HG02798 (cell line): ENCODE measurements around the gene ASMTL.
"Not testable (repeated sequence)": the region's sequence is repeated elsewhere in the genome, so short reads cannot be mapped to it uniquely, and the experiment has no call there.

Source experiments
- ATAC-seq: cut with Tn5 transposase; IDR thresholded peaks from one replicate; pipeline ENCODE4 v1.9.1; 2021; ENCODE audit warnings: mild to moderate bottlenecking; ENCODE audit not compliant: unreplicated experiment, poor library complexity

ASMTL gene

GRCh38 chrX:1391370-1391706 lies 61.4 kb downstream of the ASMTL start:
- ATAC-seq, result no peak

- no peak for ATAC-seq
These were observed 61.9 kb downstream of the ASMTL start for GRCh38 chrX:1390621-1391369.

- ATAC-seq, result no peak
These were observed 62.8 kb downstream of the ASMTL start for GRCh38 chrX:1389993-1390285.

- ATAC-seq, result no peak
These were observed 63.3 kb downstream of the ASMTL start for GRCh38 chrX:1389181-1389992.

- no peak for ATAC-seq
These were observed 64.1 kb downstream of the ASMTL start for GRCh38 chrX:1388651-1389050.

GRCh38 chrX:1387141-1387776 lies 65.5 kb downstream of the ASMTL start:
- ATAC-seq, result no peak

- ATAC-seq, result no peak
These were observed 66.2 kb downstream of the ASMTL start for GRCh38 chrX:1386338-1387127.

- no peak for ATAC-seq
These were observed 67.2 kb downstream of the ASMTL start for GRCh38 chrX:1385253-1386223.

GRCh38 chrX:1384658-1385252 lies 68.0 kb downstream of the ASMTL start:
- ATAC-seq, result no peak

GRCh38 chrX:1380672-1381233 lies 72.0 kb downstream of the ASMTL start:
- no peak for ATAC-seq

- no peak for ATAC-seq
These were observed 74.4 kb downstream of the ASMTL start for GRCh38 chrX:1378306-1378759.

- ATAC-seq, result no peak
These were observed 84.4 kb downstream of the ASMTL start for GRCh38 chrX:1368385-1368698.

- not testable (repeated sequence) for ATAC-seq
These were observed 86.3 kb downstream of the ASMTL start for GRCh38 chrX:1366363-1366762.

- no peak for ATAC-seq
These were observed 90.8 kb downstream of the ASMTL start for GRCh38 chrX:1361910-1362309.

- no peak for ATAC-seq
These were observed 91.4 kb downstream of the ASMTL start for GRCh38 chrX:1361275-1361674.

GRCh38 chrX:1360171-1360570 lies 92.5 kb downstream of the ASMTL start:
- ATAC-seq, result no peak

- no peak for ATAC-seq
These were observed 93.2 kb downstream of the ASMTL start for GRCh38 chrX:1359477-1359873.

GRCh38 chrX:1358793-1359476 lies 93.8 kb downstream of the ASMTL start:
- ATAC-seq, result no peak
